ENCODE results near the gene TANGO2.

TANGO2 gene, protein sequence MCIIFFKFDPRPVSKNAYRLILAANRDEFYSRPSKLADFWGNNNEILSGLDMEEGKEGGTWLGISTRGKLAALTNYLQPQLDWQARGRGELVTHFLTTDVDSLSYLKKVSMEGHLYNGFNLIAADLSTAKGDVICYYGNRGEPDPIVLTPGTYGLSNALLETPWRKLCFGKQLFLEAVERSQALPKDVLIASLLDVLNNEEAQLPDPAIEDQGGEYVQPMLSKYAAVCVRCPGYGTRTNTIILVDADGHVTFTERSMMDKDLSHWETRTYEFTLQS
- 26.8 reads per million, percentile 53 among the genes with 10 or more reads in this experiment for total RNA-seq

DNA sequence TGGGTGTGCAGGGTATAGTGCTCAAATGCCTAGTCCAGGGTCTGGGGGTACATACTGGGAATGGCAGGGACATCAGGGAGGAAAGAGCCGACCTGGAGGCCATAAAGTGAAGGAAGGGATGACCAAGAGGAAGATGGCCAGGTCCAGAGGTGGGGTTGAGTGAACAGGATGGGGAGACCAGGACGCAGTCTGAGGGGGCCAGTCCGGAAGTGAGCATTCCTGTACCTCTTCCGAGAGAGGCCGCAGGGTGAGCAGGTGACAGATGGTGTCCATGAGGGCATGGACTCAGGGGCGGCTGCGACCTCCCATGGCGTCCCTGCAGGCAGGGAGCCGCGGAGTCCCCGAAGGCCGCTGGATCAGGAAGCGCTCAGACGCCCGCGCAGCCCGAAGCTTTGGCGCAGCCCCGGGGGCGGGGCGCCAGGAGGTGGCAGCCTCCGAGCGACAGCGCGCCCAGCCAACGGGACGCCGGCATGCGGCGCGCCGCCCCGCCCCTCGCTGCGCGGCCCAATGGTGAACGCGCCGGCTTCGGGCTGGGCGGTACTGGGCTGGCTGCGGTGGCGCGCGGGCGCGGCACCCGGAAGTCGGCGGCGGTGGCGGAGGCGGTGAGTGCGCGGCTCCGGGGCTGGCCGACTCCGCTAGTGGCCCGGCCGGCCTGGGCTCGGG, at the start of gene TANGO2:
Gene TANGO2 (plus strand): TSS at position 578 of the 663 bp plus-strand sequence. CDS start 15,689 bp downstream, outside the sequence.
- DNase-seq: peak; percentile 88

DNA sequence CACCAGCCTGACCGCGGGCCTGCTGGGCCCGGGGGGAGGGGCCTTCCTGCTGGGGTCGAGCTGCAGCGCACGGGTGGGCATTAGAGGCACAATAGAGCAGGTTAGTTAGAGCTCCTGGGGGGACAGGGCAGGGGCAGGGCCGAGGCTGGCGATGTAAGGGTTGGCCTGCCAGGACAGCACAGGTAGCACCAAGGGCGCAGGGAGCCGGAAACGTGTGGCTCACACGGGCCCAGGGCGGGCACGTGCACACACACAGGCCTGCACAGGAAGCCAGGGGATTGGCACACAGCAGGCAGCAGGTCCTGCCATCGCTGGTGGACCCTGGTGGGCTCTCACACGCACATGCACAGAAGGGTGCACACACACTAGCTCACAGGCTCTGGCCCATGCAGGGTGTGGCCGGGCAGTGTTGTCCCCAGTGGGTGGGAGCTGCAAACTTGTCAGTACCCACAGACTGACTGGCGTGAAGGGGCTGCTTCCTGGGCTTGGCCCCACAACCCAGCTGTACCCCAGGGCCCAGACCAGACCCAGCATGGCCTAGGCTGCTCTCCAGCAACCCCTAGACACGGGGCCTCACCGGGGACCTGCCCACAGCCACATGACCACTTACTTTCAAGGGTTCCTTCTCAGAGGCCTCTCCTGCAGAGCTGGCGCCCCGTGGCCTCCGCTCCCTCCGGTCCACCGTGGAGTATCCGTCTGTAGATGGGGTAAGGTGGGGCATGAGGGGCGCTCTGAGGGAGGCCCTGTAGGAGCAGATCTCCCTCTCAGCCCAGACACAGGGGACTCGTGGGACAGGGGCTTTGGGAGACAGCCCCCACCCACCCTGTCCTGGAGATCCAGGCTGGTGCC, 49.4 kb upstream of the TANGO2 start:
- DNase-seq: no peak

DNA sequence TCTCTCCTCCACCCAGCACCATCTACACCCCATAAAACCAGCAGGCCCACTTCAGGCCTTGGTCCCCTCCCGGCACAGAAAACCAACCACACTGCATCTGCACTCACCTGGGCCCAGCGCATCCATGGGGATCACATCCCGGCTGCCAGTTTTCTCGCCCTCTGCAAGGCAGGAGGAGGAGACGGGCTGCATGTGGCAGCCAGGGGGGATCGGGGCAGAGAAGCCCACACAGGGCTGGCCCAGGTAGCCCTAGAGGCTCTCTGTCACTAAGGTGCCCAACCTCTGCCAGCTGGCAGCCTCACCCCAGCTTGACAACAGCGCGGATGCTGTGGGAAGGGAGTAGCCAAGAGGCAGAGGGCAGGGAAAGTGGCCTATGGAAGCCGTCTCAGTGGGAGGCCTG, 48.7 kb upstream of the TANGO2 start:
- DNase-seq: no peak

DNA sequence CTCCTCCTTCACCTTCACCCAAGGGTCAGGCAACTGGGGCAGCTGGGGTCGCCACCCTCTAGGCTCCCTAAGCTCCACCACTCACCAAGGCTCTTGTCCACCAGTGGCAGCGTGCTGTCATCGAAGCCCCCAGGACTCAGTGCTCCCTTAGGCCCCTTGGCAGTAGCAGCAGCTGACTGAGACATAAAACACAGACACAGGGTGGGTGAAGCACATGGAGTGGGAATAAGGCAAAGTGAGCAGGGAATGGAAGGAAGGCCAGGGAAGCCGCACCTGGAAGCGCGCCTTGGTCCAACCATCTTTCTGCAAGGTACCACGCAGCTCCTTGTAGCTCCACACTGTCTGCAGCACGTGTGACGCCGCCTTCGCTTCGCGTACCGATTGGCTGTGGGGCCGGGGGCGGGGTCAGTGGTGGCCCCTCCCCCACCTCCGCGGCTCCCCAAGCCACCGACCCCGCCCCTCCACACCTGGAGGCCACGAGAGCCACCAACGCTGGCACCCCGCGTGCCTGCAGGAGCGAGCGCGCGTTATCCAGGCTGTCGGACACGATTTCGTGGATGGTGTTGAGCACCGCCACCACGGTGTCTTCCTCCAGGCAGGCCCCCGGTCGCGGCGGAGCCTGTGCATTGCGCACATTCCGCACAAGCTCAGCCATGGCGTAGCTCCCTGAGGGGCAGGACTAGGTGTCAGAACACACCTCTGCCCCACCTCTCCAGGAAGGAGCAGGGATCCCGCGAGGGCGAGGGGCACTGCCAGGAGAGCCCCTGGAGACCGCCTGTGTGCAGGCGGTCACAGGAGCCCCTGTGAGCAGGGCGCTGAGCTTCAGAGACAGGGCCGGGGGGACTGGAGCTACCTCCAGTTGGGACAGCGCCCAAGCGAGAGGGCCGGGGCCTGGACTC, 48.0 kb upstream of the TANGO2 start:
- no peak for DNase-seq

DNA sequence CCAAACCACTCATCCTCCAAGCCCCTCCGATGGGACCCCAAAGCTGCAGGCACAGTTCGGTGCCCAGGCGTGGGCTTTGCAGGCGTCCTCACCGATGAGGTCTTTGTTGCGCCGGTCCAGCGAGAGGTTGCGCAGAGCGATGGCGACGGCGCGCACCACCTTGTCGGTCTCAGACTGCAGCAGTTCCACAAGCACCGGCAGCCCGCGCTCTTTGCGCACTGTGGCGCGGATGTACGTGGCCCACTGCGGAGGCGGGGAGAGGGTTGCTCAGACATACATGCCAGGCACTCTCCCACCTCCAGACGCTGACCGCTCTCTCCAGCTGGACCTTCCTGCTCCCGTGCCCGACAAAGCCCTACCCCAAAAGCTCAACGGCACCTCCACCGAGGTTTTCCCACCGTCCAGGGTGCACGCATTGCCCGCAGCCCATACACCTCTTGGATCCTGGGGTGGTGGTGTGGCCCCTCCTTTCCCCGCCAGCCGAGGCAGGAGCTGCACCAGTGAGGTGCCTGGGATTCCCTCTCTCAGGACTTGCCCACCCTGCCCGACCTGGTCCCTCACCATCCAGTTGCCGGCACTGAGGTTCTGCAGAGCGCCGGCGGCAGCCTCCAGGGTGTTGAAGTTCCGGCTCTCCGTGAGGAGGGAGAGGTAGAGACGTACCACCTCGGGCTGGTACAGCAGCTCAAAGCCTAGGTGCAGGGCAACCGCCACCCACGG, 47.2 kb upstream of the TANGO2 start:
- DNase-seq: no peak

DNA sequence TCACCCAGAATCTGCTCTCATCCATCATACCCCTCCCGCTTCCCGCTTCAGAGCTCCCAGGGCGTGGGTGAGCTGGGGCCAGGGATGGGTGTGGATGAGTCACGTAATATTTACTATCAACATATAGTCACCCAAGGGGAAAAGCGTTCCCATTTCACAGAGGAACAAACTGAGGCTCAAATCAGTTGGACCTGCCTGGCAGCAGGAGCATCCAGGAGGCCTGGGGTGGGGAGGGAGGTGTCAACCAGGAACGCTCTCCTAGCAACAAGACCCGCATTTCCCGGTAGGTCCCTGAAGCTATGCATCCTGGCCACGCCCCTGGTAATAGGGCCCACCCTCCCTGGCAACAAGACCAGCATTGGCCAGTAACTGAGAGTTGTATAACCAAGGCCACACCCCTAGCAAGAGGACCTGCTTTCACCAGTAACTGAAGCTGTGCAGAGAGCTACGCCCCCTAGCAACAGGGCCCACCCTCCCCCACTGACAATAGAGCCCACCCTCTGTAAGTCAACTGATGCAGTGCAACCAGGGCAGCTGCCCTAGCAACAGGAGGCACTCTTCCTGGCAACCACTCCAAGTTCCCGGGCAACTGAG, 46.5 kb upstream of the TANGO2 start:
- no peak for DNase-seq

DNA sequence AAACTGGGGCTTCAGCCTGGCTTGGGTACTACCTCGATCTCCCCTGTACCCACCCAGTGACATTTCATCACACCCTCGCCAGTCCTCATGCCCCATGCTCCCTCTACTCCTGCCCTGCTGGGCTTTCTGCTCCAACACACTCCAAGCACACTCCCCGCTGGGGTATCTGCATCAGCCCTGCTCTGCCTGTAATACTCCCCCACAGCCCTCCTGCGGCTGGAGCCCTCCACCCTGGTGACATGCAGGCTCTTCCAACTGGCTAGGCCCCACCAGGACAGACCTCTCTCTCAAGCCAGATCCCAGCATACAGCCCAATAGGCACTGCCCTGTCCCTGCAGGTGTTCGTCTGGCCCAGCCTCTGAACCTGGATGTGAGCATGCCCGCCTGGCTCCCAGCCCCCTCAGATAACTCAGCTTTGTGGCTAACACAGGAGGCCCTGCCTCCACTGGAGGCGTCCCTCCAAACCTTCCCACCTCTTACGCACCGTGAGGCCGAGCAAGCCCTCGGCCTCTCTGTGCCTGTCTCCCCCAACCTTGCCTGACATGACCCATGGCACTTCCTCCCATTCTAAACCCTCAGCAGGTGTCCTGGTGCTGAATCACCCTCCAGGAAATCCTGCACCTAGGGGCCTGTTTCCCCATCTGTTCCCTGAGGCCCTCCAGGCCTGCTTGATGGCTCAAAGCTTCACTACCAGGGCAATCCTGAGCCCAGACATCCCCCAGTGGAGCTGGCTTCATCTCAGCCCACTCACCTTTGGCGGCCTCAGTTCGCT, 45.8 kb upstream of the TANGO2 start:
- no peak for DNase-seq

DNA sequence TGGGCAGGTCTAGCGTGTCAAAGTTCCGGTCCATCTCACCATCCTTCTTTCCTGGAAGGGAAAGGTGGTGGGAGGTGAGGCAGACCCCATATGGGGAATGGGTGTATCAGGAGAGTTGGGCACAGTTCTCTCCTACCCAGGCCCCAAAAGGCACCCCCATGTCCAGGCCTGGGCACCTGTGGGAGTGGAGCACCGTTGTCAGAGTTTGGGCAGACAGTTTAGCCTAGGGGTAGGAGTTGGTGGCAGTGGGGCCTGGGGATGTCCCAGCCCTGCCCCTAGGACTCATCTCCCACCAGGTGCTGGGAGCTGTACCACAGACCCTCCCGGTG, 45.2 kb upstream of the TANGO2 start:
- no peak for DNase-seq

DNA sequence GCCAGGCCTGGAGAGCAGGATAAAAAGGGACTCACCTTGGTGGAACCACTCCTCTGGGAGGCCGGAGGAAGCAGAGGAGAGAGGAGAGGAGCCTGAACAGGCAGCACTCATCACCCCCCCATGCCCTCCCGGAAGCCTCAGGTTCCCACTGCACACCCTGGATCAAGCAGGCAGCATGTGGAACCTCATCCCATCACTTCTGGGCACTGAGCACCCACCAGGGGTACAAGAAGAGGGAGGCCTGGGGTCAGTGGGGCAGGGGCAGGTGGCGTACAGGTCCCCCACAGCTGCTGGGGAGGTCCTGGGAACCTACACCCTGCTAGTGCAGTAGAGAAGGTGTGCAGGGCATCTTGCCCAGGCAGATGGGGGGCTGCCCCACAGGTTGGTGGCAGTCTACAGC, 44.2 kb upstream of the TANGO2 start:
- no peak for DNase-seq

DNA sequence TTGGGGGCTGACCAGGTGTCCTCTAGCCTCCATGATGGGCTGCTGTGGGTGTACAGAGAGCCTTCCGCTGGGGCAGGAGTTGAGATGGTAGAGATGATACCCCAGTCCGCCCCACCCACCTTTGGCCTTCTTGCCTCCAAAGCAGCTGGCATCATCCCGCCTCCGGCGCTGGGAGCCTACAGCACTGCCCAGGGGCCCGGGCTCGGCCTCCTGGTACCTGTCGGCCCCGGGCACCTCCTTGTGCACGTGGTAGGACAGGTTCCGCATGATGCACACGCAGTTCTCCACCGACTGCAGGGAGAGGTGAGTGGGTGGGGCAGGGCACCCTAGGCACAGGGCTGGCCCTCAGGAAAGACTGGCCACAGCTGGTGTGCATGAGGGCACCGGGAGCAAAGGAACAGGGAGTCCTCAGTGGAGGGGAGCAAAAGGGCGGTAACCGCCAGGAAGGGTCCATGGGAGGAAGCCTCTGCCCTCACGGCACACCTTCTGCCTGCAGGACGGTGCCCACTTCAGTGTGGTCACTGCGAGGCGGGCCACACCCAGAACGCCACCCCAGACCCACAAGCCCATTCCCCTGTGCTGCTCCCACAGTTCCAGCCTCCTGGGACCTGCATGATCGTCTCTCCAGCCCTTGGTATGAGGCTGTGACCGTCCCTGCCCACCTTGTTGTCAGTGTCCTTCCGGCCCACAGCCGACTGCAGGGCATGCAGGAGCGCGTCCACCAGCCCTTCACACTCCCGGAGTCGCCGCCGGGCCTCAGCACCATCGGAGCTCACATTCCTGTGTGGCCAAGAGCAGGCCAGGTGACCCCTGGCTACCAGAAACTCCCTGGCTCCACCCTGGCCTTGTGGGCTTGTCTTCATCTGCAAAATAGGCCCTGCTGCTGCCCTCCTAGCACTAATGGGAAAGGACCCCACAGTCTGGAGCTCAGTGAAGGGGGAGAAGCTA, 43.3 kb upstream of the TANGO2 start:
- no peak for DNase-seq

DNA sequence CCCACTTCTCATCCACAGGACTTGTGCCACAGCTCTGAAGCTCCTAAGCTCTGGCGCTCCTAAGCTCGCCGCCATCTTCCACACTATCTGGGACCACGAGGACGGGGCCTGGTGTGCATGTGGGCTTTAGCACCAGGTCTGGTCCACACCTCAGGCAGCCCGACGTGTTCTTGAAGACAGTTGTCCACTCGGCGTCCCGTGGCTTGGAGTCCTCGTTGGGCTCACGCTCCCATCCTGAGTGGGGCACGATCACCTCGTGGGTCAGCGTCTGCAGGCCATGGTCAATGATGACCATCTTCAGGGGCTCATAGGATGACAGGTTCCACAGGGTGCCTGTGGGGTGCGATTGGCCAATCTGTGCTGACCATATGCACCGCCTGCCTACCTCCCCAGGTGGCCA, 42.2 kb upstream of the TANGO2 start:
- DNase-seq: no peak

DNA sequence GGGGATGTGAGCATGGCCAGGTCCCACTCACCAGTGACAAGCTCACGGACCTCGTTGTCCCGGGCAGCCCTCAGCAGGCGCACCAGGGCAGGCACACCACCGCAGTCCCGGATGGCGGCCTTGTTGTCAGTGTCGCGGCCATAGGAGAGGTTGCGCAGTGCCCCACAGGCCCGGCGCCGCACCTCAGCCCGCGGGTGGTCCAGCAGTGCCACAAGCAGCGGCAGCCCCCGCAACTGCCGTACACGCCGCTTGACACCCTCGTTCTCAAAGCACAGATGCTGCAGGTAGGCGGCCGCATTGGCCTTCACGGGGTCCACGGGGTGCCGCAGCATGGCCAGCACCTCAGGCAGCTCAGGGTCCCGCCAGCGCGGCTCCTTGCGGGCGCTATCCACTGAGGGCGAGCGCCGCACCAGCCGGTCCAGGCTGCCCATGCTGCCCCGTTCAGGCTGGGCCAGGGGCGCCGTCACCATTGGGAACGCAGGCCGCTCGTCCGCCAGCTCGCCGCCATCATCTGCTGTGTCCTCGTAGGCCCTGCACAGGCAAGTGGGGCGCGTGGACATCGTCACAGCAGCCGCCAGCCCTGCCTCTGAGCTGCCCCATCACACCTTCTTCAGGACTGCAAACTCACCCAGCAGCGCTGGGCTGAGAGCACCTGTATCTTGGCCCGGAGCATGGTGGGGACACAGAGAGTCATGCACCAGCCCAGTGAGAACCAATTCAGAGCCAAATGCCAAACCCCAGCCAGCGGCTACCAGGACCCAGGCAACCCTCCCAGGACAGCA, 41.0 kb upstream of the TANGO2 start:
- no peak for DNase-seq

DNA sequence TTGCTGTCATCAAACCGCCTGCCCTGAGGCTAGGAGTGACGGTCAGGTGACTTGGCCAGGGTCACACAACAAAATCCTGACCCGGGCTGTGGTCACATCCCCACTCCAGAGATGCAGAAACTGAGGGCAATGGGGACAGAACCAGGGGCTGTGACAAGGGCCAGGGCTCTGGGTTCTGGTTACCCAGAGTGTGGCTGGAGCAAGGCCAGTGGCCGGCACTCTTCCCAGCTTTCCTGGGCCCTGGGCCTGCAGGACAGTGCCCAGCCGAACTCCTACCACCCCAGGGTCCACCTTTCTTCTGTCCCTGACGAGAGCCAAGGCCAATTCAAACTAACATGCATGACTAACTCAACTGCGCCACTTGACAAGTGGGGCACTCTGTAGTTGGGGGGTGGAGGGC, 40.1 kb upstream of the TANGO2 start:
- no peak for DNase-seq

DNA sequence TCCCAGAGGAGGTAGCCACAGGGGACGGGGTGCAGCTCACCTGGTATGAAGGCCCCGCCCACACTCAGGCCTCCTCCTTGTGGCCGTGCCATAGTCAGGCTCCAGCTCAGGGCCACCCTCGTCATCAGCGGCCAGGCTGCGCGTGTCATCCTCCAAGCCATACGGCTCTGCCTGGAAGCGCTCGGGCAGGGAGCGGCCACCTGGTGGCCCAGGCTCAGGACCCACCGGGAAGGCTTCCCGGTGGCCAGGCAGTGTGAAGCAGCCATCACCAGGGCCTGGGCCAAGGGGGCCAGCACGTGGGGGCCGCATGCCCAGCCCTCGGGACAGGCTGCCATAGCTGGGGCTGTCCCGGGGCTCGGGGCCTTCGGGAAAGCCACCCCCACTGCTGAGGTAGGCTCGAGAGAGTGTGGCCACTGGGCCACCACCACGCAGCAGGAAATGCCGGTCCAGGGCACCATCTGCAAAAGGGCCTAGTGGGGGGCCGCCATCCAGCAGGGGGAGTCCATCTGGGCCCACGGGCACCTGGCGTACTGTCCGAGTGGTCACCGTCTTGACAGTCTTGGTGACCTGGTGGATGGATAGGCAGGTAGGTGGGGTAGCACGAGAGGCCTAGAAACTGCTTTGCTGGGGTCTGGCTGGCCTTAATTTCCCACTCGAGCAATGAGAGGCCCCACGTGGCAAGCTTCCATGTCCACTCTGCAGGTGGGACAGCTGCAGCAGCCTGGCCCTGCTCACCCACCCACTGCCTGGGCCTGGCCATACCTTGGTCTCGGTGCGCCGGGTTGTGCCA, 39.5 kb upstream of the TANGO2 start:
- DNase-seq: no peak

DNA sequence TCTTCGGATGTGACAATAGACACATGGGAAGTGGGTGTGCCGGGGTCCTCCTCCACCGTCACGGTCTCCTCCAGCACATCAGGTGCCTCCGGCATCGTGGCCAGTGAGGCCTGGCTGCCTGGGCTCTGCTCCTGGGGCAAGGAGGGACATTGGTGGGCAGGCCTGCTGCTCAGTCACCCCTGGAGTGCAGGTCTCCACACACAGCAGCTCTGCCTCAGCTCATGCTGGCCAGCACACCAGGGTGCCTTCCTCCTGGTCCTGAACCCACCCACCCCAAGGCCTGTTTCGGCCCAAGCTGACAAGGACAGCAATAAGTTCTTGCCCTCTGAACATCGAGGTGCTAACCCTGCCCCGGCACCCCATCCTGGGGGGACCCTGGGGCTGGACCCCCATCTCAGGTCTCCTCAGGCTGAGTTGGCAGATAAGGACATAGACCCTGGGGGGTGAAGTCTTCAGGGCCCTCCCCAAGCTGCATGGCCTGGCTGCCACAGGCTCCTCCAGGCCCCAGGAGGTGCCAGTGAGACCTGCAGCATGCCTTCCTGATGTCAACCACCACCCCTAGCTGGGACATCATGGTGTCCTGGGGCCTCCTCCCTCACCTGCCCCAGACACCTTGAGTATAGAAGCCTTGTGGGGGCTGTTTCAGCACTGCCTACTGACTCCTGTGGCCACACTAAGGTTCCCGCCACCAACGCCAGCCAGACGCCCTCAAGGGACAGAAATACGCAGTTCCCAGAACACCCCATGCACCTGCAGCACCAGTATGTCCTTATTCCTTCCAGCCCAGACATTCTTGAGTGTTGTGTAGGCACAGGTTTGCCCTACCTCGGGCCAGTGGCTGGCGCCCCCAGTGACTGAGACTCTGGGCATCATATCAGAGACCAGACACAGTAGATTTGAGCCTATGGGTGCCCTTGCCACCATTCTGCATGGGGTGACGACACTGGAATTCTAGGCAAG, 38.7 kb upstream of the TANGO2 start:
- no peak for DNase-seq

DNA sequence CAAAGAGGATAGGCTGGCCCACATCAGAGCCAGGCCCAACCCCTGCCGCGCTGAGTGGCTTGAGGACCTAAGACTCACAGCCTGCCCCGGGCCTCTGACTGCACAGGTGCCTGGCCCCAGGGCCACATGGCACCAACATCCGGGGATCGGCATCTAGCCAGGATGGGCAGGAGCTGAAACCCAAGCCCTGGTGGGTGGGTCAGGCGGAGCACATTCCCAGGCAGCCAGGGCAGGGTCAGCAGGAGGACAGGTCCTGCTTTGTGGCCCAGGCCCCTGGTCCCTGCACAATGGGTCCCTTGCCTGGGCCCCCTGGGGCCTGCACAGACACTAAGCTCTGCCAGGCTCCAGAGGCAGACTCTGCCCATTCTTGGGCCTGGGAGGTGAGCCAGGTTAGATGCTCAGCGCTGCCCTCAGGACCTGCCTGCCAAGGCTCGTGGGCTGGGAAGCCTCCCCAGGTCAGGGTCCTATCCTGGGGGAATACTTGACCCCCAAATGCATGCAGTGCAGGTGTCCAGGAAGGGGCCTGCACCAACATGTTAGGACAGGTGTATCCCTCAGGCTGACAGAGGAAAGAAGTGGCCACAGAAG, 37.8 kb upstream of the TANGO2 start:
- no peak for DNase-seq
